ENCODE data around the gene ZBTB7A. TPM values are rescaled to one million over a fixed set of nuclear protein-coding genes. Genes with fewer than 3 reads are reported as not detected.
"Not testable (repeated sequence)": the region's sequence is repeated elsewhere in the genome, so short reads cannot be mapped to it uniquely, and the experiment has no call there.

Gene ZBTB7A
- polyA plus RNA-seq, 2 of the 4 experiments (the other 2 are of a cell fraction), result 2.3 to 11.6 TPM

DNA sequence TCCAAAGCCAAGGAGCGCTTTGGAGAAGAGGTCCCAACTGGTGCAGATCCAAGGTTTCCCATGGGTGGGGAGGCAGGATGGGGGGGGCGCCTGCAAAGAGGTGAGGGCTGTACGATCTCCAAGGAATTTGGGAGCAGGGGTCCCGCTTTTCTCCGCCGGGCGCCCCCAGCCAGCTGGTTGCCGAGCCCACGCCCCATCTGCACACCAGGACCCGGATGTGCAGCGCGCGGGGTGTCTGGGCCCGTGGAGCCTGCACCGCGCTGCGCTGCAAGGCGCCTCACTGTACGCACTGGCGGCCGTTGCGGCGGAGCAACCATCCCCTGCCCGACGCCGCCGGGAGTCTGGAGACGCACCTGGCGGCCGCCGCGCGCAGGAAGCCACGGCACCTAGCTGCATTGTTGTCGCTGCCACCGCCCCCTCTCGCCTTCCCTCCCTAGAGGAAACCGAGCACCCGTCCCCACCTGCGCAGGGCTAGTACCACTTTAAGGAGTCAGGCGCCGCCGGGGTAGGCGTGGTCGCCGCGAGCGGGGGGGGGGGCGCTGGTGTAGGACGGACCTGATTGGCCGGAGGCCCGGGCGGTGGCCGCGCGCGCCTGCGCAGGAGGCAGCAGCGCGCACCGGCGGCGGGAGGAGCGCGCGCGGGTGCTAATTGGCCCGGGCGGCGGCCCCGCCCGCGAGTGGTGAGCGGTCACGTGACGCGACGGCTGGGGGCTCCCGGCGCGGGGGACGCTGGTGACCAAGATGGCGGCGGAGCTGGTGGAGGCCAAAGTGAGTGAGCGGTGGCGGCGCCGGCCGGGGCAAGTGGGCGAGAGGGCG is 59.5 kb downstream of the ZBTB7A start, which contains the start of gene PIAS4 (continued):
- TF ChIP-seq, protein P1, sequence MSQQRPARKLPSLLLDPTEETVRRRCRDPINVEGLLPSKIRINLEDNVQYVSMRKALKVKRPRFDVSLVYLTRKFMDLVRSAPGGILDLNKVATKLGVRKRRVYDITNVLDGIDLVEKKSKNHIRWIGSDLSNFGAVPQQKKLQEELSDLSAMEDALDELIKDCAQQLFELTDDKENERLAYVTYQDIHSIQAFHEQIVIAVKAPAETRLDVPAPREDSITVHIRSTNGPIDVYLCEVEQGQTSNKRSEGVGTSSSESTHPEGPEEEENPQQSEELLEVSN (IDR thresholded peaks at IDR 0.05; ENCODE audit: borderline replicate concordance, low read depth), result peak; percentile 55; the same call in 1 of the 2 replicates
- no peak for TF ChIP-seq RAD21 (conservative IDR thresholded peaks at IDR 0.05 in 1 of 2, IDR thresholded peaks at IDR 0.05 in 1 of 2)
- TF ChIP-seq ZNF302 (CRISPR knock-in tag; IDR thresholded peaks at IDR 0.05), result no peak
- TF ChIP-seq HOXB13 (CRISPR knock-in tag; IDR thresholded peaks at IDR 0.05; ENCODE audit: low read depth), result no peak
- no peak for TF ChIP-seq FOXS1 (CRISPR knock-in tag; IDR thresholded peaks at IDR 0.05)
- no peak for TF ChIP-seq KDM1A (IDR thresholded peaks at IDR 0.05; ENCODE audit: low read depth)
- TF ChIP-seq HDAC2 (IDR thresholded peaks at IDR 0.05), result no peak
- TF ChIP-seq, protein P2, sequence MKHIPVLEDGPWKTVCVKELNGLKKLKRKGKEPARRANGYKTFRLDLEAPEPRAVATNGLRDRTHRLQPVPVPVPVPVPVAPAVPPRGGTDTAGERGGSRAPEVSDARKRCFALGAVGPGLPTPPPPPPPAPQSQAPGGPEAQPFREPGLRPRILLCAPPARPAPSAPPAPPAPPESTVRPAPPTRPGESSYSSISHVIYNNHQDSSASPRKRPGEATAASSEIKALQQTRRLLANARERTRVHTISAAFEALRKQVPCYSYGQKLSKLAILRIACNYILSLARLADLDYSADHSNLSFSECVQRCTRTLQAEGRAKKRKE (CRISPR knock-in tag; IDR thresholded peaks at IDR 0.05; ENCODE audit: low read depth), result no peak
- no peak for TF ChIP-seq POLR2AphosphoS2 (conservative IDR thresholded peaks at IDR 0.05; ENCODE audit: low read length)
- TF ChIP-seq TP53 (CRISPR knock-in tag; IDR thresholded peaks at IDR 0.05), result no peak
- TF ChIP-seq EHMT2 (IDR thresholded peaks at IDR 0.05; ENCODE audit: low read depth), result no peak
- TF ChIP-seq CHD4 (IDR thresholded peaks at IDR 0.05; ENCODE audit: borderline replicate concordance), result no peak
- TF ChIP-seq, protein P3, sequence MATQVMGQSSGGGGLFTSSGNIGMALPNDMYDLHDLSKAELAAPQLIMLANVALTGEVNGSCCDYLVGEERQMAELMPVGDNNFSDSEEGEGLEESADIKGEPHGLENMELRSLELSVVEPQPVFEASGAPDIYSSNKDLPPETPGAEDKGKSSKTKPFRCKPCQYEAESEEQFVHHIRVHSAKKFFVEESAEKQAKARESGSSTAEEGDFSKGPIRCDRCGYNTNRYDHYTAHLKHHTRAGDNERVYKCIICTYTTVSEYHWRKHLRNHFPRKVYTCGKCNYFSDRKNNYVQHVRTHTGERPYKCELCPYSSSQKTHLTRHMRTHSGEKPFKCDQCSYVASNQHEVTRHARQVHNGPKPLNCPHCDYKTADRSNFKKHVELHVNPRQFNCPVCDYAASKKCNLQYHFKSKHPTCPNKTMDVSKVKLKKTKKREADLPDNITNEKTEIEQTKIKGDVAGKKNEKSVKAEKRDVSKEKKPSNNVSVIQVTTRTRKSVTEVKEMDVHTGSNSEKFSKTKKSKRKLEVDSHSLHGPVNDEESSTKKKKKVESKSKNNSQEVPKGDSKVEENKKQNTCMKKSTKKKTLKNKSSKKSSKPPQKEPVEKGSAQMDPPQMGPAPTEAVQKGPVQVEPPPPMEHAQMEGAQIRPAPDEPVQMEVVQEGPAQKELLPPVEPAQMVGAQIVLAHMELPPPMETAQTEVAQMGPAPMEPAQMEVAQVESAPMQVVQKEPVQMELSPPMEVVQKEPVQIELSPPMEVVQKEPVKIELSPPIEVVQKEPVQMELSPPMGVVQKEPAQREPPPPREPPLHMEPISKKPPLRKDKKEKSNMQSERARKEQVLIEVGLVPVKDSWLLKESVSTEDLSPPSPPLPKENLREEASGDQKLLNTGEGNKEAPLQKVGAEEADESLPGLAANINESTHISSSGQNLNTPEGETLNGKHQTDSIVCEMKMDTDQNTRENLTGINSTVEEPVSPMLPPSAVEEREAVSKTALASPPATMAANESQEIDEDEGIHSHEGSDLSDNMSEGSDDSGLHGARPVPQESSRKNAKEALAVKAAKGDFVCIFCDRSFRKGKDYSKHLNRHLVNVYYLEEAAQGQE (IDR thresholded peaks at IDR 0.05), result no peak
- TF ChIP-seq TFCP2L1 (CRISPR knock-in tag; IDR thresholded peaks at IDR 0.05), result no peak
- TF ChIP-seq POLR2A (IDR thresholded peaks at IDR 0.05; ENCODE audit: low read length), result peak; percentile 67
- TF ChIP-seq NR3C1 (IDR thresholded peaks at IDR 0.05), result no peak
- no peak for TF ChIP-seq JUNB (IDR thresholded peaks at IDR 0.05)
- TF ChIP-seq, protein P4, sequence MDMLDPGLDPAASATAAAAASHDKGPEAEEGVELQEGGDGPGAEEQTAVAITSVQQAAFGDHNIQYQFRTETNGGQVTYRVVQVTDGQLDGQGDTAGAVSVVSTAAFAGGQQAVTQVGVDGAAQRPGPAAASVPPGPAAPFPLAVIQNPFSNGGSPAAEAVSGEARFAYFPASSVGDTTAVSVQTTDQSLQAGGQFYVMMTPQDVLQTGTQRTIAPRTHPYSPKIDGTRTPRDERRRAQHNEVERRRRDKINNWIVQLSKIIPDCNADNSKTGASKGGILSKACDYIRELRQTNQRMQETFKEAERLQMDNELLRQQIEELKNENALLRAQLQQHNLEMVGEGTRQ (IDR thresholded peaks at IDR 0.05), result peak; percentile 60
- no peak for TF ChIP-seq ZSCAN20 (CRISPR knock-in tag; IDR thresholded peaks at IDR 0.05)
- TF ChIP-seq RFX5 (IDR thresholded peaks at IDR 0.05), result 0 out of 2 replicates have a peak, but pooled peaks have one; percentile 48
- TF ChIP-seq, protein P5, sequence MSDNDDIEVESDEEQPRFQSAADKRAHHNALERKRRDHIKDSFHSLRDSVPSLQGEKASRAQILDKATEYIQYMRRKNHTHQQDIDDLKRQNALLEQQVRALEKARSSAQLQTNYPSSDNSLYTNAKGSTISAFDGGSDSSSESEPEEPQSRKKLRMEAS (IDR thresholded peaks at IDR 0.05), result peak; percentile 69
- no peak for TF ChIP-seq GATA3 (IDR thresholded peaks at IDR 0.05; ENCODE audit: borderline replicate concordance)

DNA sequence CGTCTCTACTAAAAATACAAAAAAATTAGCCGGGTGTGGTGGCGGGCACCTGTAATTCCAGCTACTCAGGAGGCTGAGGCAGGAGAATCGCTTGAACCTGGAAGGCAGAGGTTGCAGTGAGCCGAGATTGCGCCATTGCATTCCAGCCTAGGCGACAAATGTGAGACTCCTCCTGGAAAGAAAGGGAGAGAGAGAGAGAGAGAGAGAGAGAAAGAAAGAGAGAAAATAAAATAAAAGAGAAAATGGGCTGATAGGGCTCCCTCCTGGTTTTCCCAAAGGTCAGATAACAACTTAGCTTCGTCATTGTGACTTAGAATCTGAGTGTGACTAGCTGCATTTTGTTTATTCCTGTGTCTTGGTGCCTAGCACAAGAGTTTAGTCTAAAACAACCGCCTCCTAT is 61.3 kb downstream of the ZBTB7A start:
- H3K4me1 ChIP-seq, result peaks cover 13% of the 10 kb centered on the region; the same call in 1 of the 3 replicates
- POLR2A ChIA-PET, result interaction anchor here (0.7 kb wide), 1 partner anchor 267 kb away, joined by 7 read pairs; no protein-coding TSS in a partner anchor
- not testable (repeated sequence) for H3K27ac ChIP-seq; H3K4me2 ChIP-seq; H3K4me3 ChIP-seq; H3K9me3 ChIP-seq; FAIRE-seq; ATAC-seq; DNase-seq (ENCODE audit: low read depth in 1 of 2, low spot score in 1 of 2)
- WGBS (ENCODE audit: missing lambda C conversion rate), result 92% methylated on average over 9 of the region's 9 CpGs
- CTCF ChIA-PET, result interaction anchor here (0.7 to 2.5 kb wide), 4 partner anchors 9 to 203 kb away, joined by 3 to 7 read pairs (median 4); no protein-coding TSS in a partner anchor

DNA sequence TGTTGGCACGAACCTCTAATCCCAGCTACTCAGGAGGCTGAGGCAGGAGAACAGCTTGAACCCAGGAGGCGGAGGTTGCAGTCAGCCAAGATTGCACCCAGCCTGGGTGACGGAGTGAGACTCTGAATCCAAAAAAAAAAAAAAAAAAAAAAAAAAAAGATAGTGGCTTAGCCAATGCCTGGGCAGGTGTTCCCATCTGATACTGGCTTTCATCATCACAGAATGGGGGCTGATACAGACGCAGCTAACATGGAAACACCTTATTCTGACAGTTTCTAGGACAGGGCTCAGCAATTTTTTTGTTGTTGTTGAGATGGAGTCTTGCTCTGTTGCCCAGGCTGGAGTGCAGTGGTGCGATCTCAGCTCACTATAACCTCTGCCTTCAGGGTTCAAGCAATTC is 65.9 kb downstream of the ZBTB7A start:
- ATAC-seq; DNase-seq (ENCODE audit: low read depth in 1 of 2, low spot score in 1 of 2); H3K4me1 ChIP-seq; H3K27ac ChIP-seq; H3K4me2 ChIP-seq; H3K9me3 ChIP-seq; FAIRE-seq; POLR2A ChIA-PET; H3K4me3 ChIP-seq: not testable (repeated sequence)
- CTCF ChIA-PET, result interaction anchor here (0.6 to 1.4 kb wide), 4 partner anchors 10 to 232 kb away, joined by 3 to 6 read pairs (median 4); no protein-coding TSS in a partner anchor
- 92% methylated on average over 5 of the region's 5 CpGs for WGBS (ENCODE audit: missing lambda C conversion rate)

DNA sequence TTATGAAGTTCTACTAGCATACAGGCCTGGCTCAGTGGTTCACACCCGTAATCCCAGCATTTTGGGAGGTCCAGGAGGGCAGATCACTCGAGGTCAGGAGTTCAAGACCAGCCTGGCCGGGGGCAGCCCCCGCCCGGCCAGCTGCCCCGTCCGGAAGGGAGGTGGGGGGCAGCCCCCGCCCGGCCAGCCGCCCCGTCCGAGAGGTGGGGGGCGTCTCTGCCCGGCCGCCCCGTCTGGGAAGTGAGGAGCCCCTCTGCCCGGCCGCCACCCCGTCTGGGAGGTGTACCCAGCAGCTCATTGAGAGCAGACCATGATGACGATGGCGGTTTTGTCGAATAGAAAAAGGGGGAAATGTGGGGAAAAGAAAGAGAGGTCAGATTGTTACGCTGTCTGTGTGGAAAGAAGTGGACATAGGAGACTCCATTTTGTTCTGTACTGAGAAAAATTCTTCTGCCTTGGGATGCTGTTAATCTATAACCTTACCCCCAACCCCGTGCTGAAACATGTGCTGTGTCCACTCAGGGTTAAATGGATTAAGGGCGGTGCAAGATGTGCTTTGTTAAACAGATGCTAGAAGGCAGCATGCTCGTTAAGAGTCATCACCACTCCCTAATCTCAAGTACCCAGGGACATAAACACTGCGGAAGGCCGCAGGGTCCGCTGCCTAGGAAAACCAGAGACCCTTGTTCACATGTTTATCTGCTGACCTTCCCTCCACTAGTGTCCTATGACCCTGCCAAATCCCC is 67.9 kb downstream of the ZBTB7A start:
- H3K27ac ChIP-seq; ATAC-seq; H3K4me2 ChIP-seq; H3K9me3 ChIP-seq; H3K4me3 ChIP-seq; H3K4me1 ChIP-seq; POLR2A ChIA-PET; FAIRE-seq; DNase-seq (ENCODE audit: low read depth in 1 of 2, low spot score in 1 of 2); CTCF ChIA-PET: not testable (repeated sequence)
- 71% methylated on average over 13 of the region's 29 CpGs for WGBS (ENCODE audit: missing lambda C conversion rate)

All from A549 (cell line).